Upper lobe of left lung (tissue), 4 donors: ENCODE measurements around the gene BCAS4.

Source experiments
- CTCF ChIP-seq, 6 experiments: fragments of 450-650 bp in 4 of 6; fragments of 200-600 bp in 2 of 6; sonication (generic) in 2 of 6; IDR thresholded peaks; one replicate each; pipeline ENCODE4 v1.5.1; 2016 to 2019; ENCODE audit warnings: antibody characterized with exemption in 6 of 6
- POLR2A ChIP-seq, 4 donors: fragments of 450-650 bp; IDR thresholded peaks; one replicate each; pipeline ENCODE4 v1.5.1; 2016 to 2017; ENCODE audit warnings: antibody characterized with exemption in 4 of 4, mild to moderate bottlenecking in 2 of 4

GRCh38 chr20:50911030-50911429, 116.2 kb downstream of the BCAS4 start:
- TF ChIP-seq POLR2A (IDR thresholded peaks at IDR 0.05) = no peak
- TF ChIP-seq CTCF (IDR thresholded peaks at IDR 0.05) = no peak
